HEK293 (cell line): ENCODE data around the gene TATDN2.

Experiments
- CTCF ChIA-PET: fragments of 350-600 bp; formaldehyde crosslinking; extraction: SDS; loops from one replicate; lab custom pipeline; 2021; ENCODE audit warnings: antibody characterized with exemption; lab: Yijun Ruan, JAX
- POLR2A ChIA-PET: fragments of 300-600 bp; formaldehyde crosslinking; extraction: SDS; loops from one replicate; lab custom pipeline; 2020; ENCODE audit warnings: antibody characterized with exemption, inconsistent platforms; lab: Yijun Ruan, JAX
- H3K27ac ChIP-seq: fragments of 200-500 bp; sonication (Bioruptor generic); 2 replicates; pipeline ENCODE4 v1.5.1; 2014; ENCODE audit warnings: low read depth, low read length, control low read depth, inconsistent platforms; ENCODE audit errors: extremely low read depth
- H3K36me3 ChIP-seq, 2 experiments: fragments of 200-500 bp in 1 of 2; sonication (Bioruptor generic) in 1 of 2; 1 replicate in 1 of 2; 2 replicates in 1 of 2; pipeline ENCODE4 v1.5.1; 2014 to 2017; ENCODE audit warnings: inconsistent platforms in 2 of 2, low read length in 2 of 2; ENCODE audit not compliant: control insufficient read depth in 2 of 2, insufficient read depth in 1 of 2
- H3K4me1 ChIP-seq: fragments of 200-500 bp; sonication (Bioruptor generic); 2 replicates; pipeline ENCODE4 v1.5.1; 2014; ENCODE audit warnings: mild to moderate bottlenecking, low read length, inconsistent platforms; ENCODE audit not compliant: control insufficient read depth, insufficient read depth
- H3K4me3 ChIP-seq: 2 replicates; pipeline ENCODE4 v1.5.1; 2011; ENCODE audit warnings: low read depth, mild to moderate bottlenecking, control low read depth, low read length, moderate library complexity
- H3K9me3 ChIP-seq: fragments of 200-500 bp; sonication (Bioruptor generic); 2 replicates; pipeline ENCODE4 v1.5.1; 2014; ENCODE audit warnings: low read depth, low read length, inconsistent platforms; ENCODE audit not compliant: control insufficient read depth, insufficient read depth
- BCL11A ChIP-seq: fragments of 450-650 bp; formaldehyde crosslinking; IDR thresholded peaks from 2 replicates; pipeline ENCODE4 v1.5.1; 2016; ENCODE audit warnings: low read depth, missing biosample characterization, missing genetic modification characterization
- IKZF3 ChIP-seq: fragments of 450-650 bp; IDR thresholded peaks from 2 replicates; pipeline ENCODE4 v1.5.0; 2018; ENCODE audit warnings: missing biosample characterization, mild to moderate bottlenecking, missing genetic modification characterization, moderate library complexity
- KLF10 ChIP-seq: fragments of 450-650 bp; IDR thresholded peaks from 2 replicates; pipeline ENCODE4 v1.5.1; 2018; ENCODE audit warnings: missing biosample characterization, mild to moderate bottlenecking, missing genetic modification characterization
- ZBTB7A ChIP-seq: fragments of 450-650 bp; formaldehyde crosslinking; IDR thresholded peaks from 2 replicates; pipeline ENCODE4 v1.5.1; 2016; ENCODE audit warnings: low read depth, missing biosample characterization, missing genetic modification characterization
- ZNF211 ChIP-seq: fragments of 450-650 bp; formaldehyde crosslinking; IDR thresholded peaks from 2 replicates; pipeline ENCODE4 v1.5.1; 2016; ENCODE audit warnings: low read depth, missing biosample characterization, missing genetic modification characterization
- ZNF366 ChIP-seq: fragments of 450-650 bp; formaldehyde crosslinking; conservative IDR thresholded peaks from 2 replicates; pipeline ENCODE4 v1.5.1; 2016; ENCODE audit warnings: missing biosample characterization, missing genetic modification characterization
- ZNF558 ChIP-seq: fragments of 450-650 bp; formaldehyde crosslinking; IDR thresholded peaks from 2 replicates; pipeline ENCODE4 v1.5.1; 2016; ENCODE audit warnings: missing biosample characterization, missing genetic modification characterization
- ZNF571 ChIP-seq: fragments of 450-650 bp; formaldehyde crosslinking; IDR thresholded peaks from 2 replicates; pipeline ENCODE4 v1.5.0; 2017; ENCODE audit warnings: missing biosample characterization, missing genetic modification characterization
- ZNF837 ChIP-seq: fragments of 450-650 bp; formaldehyde crosslinking; IDR thresholded peaks from 2 replicates; pipeline ENCODE4 v1.5.1; 2016; ENCODE audit warnings: missing biosample characterization, missing genetic modification characterization
- ZNF843 ChIP-seq: fragments of 450-650 bp; formaldehyde crosslinking; IDR thresholded peaks from 2 replicates; pipeline ENCODE4 v1.5.1; 2016; ENCODE audit warnings: missing biosample characterization, missing genetic modification characterization
- ZSCAN23 ChIP-seq: fragments of 450-650 bp; formaldehyde crosslinking; IDR thresholded peaks from 2 replicates; pipeline ENCODE4 v1.5.1; 2016; ENCODE audit warnings: missing biosample characterization, missing genetic modification characterization
- TF ChIP-seq, protein P1 (sequence below): fragments of 450-650 bp; formaldehyde crosslinking; IDR thresholded peaks from 2 replicates; pipeline ENCODE4 v1.5.1; 2016; ENCODE audit warnings: missing biosample characterization, missing genetic modification characterization
- TF ChIP-seq, protein P2 (sequence below): fragments of 450-650 bp; formaldehyde crosslinking; conservative IDR thresholded peaks from 2 replicates; pipeline ENCODE4 v1.5.1; 2016; ENCODE audit warnings: low read depth, missing biosample characterization, missing genetic modification characterization
- TF ChIP-seq, protein P3 (sequence below): fragments of 450-650 bp; formaldehyde crosslinking; IDR thresholded peaks from 2 replicates; pipeline ENCODE4 v1.5.1; 2016; ENCODE audit warnings: missing biosample characterization, missing genetic modification characterization
- TF ChIP-seq, protein P4 (sequence below): fragments of 450-650 bp; formaldehyde crosslinking; IDR thresholded peaks from 2 replicates; pipeline ENCODE4 v1.5.1; 2016; ENCODE audit warnings: missing biosample characterization, missing genetic modification characterization, borderline replicate concordance

The TATDN2 gene

DNA sequence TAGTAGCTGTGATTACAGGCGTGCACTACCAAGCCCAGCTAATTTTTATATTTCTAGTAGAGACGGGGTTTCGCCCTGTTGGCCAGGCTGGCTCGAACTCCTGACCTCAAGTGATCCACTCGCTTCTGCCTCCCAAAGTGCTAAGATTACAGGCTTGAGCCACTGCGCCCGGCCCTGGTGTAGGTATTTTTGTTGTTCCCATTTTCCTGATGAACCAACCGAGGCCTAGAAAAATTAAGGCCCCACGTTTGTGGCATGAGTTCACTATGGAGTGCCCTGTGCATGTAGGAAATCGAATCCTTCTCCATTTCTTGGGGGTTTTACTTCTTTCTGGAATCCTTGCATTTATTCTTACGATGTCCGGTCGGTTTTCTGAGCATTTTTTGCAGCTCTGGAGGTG is 14.3 kb upstream of the TATDN2 start:
- ChIA-PET CTCF (interaction anchor here (0.6 kb wide), 1 partner anchor 12 kb away, joined by 4 read pairs; no protein-coding TSS in a partner anchor), POLR2A (no interaction called here)
- TF ChIP-seq ZSCAN23 (tag by site-specific recombination) (no peak), KLF10 (no peak), ZNF571 (no peak), ZNF837 (tag by site-specific recombination) (no peak), ZNF211 (tag by site-specific recombination) (no peak), ZNF558 (no peak), IKZF3 (tag by site-specific recombination) (no peak), ZNF843 (tag by site-specific recombination) (no peak), ZNF366 (tag by site-specific recombination) (no peak), BCL11A (tag by site-specific recombination) (no peak), ZBTB7A (tag by site-specific recombination) (no peak)
- TF ChIP-seq, protein P1, sequence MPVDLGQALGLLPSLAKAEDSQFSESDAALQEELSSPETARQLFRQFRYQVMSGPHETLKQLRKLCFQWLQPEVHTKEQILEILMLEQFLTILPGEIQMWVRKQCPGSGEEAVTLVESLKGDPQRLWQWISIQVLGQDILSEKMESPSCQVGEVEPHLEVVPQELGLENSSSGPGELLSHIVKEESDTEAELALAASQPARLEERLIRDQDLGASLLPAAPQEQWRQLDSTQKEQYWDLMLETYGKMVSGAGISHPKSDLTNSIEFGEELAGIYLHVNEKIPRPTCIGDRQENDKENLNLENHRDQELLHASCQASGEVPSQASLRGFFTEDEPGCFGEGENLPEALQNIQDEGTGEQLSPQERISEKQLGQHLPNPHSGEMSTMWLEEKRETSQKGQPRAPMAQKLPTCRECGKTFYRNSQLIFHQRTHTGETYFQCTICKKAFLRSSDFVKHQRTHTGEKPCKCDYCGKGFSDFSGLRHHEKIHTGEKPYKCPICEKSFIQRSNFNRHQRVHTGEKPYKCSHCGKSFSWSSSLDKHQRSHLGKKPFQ (tag by site-specific recombination): no peak
- TF ChIP-seq, protein P2, sequence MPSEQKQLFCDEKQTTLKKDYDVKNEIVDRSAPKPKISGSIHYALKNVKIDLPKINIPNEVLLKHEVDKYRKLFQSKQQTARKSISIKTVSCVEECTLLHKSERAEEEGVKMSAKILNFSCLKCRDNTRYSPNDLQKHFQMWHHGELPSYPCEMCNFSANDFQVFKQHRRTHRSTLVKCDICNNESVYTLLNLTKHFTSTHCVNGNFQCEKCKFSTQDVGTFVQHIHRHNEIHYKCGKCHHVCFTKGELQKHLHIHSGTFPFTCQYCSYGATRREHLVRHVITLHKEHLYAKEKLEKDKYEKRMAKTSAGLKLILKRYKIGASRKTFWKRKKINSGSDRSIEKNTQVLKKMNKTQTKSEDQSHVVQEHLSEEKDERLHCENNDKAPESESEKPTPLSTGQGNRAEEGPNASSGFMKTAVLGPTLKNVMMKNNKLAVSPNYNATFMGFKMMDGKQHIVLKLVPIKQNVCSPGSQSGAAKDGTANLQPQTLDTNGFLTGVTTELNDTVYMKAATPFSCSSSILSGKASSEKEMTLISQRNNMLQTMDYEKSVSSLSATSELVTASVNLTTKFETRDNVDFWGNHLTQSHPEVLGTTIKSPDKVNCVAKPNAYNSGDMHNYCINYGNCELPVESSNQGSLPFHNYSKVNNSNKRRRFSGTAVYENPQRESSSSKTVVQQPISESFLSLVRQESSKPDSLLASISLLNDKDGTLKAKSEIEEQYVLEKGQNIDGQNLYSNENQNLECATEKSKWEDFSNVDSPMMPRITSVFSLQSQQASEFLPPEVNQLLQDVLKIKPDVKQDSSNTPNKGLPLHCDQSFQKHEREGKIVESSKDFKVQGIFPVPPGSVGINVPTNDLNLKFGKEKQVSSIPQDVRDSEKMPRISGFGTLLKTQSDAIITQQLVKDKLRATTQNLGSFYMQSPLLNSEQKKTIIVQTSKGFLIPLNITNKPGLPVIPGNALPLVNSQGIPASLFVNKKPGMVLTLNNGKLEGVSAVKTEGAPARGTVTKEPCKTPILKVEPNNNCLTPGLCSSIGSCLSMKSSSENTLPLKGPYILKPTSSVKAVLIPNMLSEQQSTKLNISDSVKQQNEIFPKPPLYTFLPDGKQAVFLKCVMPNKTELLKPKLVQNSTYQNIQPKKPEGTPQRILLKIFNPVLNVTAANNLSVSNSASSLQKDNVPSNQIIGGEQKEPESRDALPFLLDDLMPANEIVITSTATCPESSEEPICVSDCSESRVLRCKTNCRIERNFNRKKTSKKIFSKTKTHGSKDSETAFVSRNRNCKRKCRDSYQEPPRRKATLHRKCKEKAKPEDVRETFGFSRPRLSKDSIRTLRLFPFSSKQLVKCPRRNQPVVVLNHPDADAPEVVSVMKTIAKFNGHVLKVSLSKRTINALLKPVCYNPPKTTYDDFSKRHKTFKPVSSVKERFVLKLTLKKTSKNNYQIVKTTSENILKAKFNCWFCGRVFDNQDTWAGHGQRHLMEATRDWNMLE (tag by site-specific recombination): no peak
- TF ChIP-seq, protein P3, sequence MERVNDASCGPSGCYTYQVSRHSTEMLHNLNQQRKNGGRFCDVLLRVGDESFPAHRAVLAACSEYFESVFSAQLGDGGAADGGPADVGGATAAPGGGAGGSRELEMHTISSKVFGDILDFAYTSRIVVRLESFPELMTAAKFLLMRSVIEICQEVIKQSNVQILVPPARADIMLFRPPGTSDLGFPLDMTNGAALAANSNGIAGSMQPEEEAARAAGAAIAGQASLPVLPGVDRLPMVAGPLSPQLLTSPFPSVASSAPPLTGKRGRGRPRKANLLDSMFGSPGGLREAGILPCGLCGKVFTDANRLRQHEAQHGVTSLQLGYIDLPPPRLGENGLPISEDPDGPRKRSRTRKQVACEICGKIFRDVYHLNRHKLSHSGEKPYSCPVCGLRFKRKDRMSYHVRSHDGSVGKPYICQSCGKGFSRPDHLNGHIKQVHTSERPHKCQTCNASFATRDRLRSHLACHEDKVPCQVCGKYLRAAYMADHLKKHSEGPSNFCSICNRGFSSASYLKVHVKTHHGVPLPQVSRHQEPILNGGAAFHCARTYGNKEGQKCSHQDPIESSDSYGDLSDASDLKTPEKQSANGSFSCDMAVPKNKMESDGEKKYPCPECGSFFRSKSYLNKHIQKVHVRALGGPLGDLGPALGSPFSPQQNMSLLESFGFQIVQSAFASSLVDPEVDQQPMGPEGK (tag by site-specific recombination): no peak
- TF ChIP-seq, protein P4, sequence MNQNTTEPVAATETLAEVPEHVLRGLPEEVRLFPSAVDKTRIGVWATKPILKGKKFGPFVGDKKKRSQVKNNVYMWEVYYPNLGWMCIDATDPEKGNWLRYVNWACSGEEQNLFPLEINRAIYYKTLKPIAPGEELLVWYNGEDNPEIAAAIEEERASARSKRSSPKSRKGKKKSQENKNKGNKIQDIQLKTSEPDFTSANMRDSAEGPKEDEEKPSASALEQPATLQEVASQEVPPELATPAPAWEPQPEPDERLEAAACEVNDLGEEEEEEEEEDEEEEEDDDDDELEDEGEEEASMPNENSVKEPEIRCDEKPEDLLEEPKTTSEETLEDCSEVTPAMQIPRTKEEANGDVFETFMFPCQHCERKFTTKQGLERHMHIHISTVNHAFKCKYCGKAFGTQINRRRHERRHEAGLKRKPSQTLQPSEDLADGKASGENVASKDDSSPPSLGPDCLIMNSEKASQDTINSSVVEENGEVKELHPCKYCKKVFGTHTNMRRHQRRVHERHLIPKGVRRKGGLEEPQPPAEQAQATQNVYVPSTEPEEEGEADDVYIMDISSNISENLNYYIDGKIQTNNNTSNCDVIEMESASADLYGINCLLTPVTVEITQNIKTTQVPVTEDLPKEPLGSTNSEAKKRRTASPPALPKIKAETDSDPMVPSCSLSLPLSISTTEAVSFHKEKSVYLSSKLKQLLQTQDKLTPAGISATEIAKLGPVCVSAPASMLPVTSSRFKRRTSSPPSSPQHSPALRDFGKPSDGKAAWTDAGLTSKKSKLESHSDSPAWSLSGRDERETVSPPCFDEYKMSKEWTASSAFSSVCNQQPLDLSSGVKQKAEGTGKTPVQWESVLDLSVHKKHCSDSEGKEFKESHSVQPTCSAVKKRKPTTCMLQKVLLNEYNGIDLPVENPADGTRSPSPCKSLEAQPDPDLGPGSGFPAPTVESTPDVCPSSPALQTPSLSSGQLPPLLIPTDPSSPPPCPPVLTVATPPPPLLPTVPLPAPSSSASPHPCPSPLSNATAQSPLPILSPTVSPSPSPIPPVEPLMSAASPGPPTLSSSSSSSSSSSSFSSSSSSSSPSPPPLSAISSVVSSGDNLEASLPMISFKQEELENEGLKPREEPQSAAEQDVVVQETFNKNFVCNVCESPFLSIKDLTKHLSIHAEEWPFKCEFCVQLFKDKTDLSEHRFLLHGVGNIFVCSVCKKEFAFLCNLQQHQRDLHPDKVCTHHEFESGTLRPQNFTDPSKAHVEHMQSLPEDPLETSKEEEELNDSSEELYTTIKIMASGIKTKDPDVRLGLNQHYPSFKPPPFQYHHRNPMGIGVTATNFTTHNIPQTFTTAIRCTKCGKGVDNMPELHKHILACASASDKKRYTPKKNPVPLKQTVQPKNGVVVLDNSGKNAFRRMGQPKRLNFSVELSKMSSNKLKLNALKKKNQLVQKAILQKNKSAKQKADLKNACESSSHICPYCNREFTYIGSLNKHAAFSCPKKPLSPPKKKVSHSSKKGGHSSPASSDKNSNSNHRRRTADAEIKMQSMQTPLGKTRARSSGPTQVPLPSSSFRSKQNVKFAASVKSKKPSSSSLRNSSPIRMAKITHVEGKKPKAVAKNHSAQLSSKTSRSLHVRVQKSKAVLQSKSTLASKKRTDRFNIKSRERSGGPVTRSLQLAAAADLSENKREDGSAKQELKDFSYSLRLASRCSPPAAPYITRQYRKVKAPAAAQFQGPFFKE: no peak
- H3K4me1 ChIP-seq: no peaks in the 10 kb centered on the region
- no peak overlapping the region for H3K27ac ChIP-seq
- peaks cover 0 to 14% of the 10 kb centered on the region in 2 experiments; a peak in 2 of 3 replicates for H3K36me3 ChIP-seq
- no peaks in the 10 kb centered on the region for H3K9me3 ChIP-seq
- no peak overlapping the region for H3K4me3 ChIP-seq
